HG02885 (cell line): ENCODE data around the gene GRIN3B.

Experiments
- ATAC-seq: cut with Tn5 transposase; IDR thresholded peaks from one replicate; pipeline ENCODE4 v1.9.1; 2021; ENCODE audit warnings: mild to moderate bottlenecking; ENCODE audit not compliant: unreplicated experiment, poor library complexity

GRIN3B gene

DNA sequence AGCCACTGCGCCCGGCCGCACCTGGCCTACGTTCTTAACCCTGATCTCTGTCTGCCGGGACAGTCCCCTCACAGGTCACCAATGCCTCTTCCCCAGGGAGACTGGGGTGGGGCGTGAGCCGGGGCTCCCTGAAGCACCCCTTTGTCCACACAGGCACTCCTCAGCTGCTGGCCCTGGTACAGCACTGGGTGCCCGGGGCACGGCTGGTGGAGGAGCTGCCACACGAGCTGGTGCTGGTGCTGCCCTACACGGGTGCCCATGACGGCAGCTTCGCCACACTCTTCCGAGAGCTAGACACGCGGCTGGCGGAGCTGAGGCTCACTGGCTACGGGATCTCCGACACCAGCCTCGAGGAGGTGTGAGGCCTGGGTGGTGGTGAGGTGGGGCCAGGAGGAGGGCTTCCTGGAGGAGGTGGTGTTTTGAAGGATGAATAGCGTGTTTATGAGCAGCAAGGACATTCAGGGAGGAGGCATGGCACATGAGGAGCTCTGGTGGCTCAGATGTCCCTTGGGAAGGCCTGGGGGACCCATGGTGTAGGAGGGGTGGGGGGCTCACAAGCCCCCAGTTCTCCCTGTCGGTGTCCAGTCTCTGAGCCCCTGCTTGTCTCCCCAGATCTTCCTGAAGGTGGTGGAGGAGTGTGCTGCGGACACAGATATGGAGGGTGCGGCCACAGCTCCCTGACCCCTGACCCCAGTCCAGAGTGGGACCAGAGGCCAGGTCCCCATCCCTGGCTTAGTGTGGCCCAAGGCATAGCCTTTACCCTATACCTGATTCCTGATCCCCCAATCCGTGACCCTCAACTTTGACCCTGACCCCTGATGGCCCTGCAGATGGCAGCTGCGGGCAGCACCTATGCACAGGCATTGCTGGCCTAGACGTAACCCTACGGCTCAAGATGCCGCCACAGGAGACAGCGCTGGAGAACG, 53.2 kb downstream of the GRIN3B start:
- ATAC-seq, result no peak

DNA sequence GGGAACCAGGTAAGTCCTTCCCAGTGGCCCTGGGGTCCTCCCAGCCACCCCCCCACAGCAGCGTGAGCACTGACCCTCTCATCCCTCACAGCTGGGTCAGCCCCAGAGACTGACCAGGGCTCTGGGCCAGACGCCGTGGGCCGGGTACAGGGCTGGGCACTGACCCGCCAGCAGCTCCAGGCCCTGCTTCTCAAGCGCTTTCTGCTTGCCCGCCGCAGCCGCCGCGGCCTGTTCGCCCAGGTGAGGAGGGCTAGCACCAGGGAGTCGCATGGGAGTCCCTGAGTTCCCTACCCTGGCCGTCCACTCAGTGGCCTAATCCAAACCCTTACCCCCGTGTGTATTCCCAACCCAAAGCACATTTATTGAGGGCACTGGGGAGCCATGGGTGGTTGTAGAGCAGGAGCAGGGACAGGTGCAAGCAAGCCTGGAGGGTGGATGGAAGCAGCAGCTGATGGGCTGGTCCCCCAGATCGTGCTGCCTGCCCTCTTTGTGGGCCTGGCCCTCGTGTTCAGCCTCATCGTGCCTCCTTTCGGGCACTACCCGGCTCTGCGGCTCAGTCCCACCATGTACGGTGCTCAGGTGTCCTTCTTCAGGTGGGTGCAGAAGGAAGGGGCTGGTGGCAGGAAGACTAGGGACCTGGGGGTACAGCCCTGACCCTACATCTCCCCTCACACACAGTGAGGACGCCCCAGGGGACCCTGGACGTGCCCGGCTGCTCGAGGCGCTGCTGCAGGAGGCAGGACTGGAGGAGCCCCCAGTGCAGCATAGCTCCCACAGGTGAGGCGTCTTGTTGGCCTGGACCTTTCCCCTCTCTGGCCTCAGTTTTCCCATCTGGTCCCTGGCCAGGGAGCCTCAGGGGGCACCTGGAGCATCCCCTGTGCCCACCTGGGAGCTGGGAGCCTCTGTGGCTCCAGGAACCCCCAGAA, 54.1 kb downstream of the GRIN3B start:
- ATAC-seq, result no peak

DNA sequence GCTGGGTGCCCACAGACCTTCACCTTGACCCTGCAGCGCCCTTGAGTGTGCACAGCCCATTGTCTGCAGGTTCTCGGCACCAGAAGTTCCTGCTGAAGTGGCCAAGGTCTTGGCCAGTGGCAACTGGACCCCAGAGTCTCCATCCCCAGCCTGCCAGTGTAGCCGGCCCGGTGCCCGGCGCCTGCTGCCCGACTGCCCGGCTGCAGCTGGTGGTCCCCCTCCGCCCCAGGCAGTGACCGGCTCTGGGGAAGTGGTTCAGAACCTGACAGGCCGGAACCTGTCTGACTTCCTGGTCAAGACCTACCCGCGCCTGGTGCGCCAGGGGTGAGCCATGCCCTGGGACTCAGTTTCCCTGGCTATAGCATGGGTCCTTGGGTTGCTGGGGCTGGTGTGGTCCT, 54.8 kb downstream of the GRIN3B start:
- ATAC-seq, result no peak

DNA sequence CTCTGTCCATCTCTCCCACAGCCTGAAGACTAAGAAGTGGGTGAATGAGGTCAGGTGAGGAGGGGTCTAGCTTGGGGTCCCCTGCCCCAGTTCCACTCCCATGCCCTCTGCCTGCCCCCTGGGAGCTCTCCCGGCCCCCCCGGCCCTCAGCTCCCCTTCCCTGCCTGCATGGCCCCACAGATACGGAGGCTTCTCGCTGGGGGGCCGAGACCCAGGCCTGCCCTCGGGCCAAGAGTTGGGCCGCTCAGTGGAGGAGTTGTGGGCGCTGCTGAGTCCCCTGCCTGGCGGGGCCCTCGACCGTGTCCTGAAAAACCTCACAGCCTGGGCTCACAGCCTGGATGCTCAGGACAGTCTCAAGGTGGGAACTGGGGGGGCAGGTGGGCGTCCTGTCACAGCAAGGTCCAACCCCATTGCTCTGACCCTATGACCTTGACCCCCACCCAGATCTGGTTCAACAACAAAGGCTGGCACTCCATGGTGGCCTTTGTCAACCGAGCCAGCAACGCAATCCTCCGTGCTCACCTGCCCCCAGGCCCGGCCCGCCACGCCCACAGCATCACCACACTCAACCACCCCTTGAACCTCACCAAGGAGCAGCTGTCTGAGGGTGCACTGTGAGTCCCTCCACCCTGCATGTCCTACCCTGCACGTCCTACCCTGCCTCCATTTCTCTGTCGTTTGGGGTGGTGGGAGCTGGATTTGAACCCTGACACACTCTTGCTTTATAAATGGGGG, 55.8 kb downstream of the GRIN3B start:
- no peak for ATAC-seq

DNA sequence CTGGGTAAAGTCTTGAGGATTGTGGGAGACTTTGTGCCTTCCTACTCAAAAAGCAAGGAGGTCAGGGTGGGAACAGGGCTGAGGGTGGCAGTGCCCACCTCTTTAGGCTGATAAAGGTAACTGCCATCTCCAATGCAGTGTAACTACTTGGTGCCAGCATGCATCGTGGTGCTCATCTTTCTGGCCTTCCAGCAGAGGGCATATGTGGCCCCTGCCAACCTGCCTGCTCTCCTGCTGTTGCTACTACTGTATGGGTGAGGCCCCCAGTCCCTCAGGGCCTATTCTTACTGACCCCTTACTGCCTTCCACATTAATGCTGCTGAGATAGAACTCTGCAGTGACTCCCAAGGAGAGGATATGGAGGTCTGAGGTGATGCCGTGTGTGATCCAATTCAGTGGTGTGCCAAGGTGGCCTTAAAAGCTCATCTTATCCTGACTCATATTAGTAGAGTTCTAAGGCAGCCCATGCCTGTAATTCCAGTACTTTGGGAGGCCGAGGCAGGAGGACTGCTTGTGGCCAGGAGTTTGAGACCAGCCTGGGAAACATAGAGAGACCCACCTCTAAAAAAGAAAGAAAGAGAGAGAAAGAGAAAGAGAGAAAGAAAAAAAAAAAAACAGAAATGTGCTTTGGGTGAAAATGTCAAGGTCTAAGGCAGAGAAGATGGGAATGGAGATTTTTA, 57.1 kb downstream of the GRIN3B start:
- ATAC-seq, result no peak

DNA sequence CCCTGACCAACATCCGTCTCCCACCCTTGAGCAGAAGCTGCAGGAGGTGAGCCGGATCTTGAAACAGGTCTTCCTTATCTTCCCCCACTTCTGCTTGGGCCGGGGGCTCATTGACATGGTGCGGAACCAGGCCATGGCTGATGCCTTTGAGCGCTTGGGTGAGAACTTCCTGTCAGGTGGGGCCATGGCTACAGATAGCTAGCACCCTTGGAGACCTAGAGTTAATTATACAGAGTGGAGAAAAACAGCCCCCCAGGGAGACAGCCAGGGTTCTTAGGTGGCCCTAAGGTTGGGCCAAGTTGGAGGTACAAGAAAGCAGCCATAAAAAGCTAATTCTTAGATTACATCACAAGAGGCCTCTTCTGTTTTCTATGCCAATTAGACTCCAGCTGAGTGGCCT, 57.9 kb downstream of the GRIN3B start:
- no peak for ATAC-seq
